ENCODE results near the gene MSI1. TPM values are rescaled to one million over a fixed set of nuclear protein-coding genes. Genes with fewer than 3 reads are reported as not detected.

MSI1 gene
- total RNA-seq, 2 donors from 2014 or later = 0.93 to 2.9 TPM

- H3K9me3 ChIP-seq = no peaks in the 10 kb centered on the region
- no peak for TF ChIP-seq CTCF (IDR thresholded peaks at IDR 0.05)
- no peak overlapping the region for H3K4me3 ChIP-seq
- H3K4me1 ChIP-seq = peaks cover 0 to 22% of the 10 kb centered on the region in 2 donors
- no peaks in the 10 kb centered on the region for H3K27me3 ChIP-seq
- H3K27ac ChIP-seq = no peak overlapping the region
- no peak for DNase-seq (ENCODE audit: low spot score)
- no peaks in the 10 kb centered on the region for H3K36me3 ChIP-seq
These were observed 5.6 kb downstream of the MSI1 start for GRCh38 chr12:120363274-120363855.

GRCh38 chr12:120362516-120363273 lies 6.3 kb downstream of the MSI1 start:
- no peak for TF ChIP-seq CTCF (IDR thresholded peaks at IDR 0.05)
- H3K4me3 ChIP-seq = no peak overlapping the region
- no peaks in the 10 kb centered on the region for H3K36me3 ChIP-seq
- DNase-seq (ENCODE audit: low spot score) = no peak
- peaks cover 0 to 16% of the 10 kb centered on the region in 2 donors for H3K4me1 ChIP-seq
- H3K27me3 ChIP-seq = no peaks in the 10 kb centered on the region
- no peaks in the 10 kb centered on the region for H3K9me3 ChIP-seq
- no peak overlapping the region for H3K27ac ChIP-seq

GRCh38 chr12:120361506-120362208 lies 7.3 kb downstream of the MSI1 start:
- no peaks in the 10 kb centered on the region for H3K36me3 ChIP-seq
- peak; percentile 59 for DNase-seq (ENCODE audit: low spot score)
- H3K27ac ChIP-seq = peak overlapping the region; percentile 19 to 48
- H3K4me1 ChIP-seq = peaks cover 0 to 14% of the 10 kb centered on the region in 2 donors
- H3K9me3 ChIP-seq = no peaks in the 10 kb centered on the region
- TF ChIP-seq CTCF (IDR thresholded peaks at IDR 0.05) = no peak
- peak overlapping the region; percentile 6 to 54 for H3K4me3 ChIP-seq
- no peaks in the 10 kb centered on the region for H3K27me3 ChIP-seq

GRCh38 chr12:120359128-120359527 lies 9.8 kb downstream of the MSI1 start:
- Histone ChIP-seq H3K36me3 (no peaks in the 10 kb centered on the region), H3K4me3 (no peak overlapping the region), H3K9me3 (no peaks in the 10 kb centered on the region), H3K27ac (no peak overlapping the region), H3K27me3 (no peaks in the 10 kb centered on the region), H3K4me1 (peaks cover 0 to 14% of the 10 kb centered on the region in 2 donors)
- TF ChIP-seq CTCF (IDR thresholded peaks at IDR 0.05) = no peak
- no peak for DNase-seq (ENCODE audit: low spot score)

- DNase-seq (ENCODE audit: low spot score) = no peak
- Histone ChIP-seq H3K4me3 (no peak overlapping the region), H3K4me1 (peaks cover 0 to 14% of the 10 kb centered on the region in 2 donors), H3K27me3 (no peaks in the 10 kb centered on the region), H3K36me3 (no peaks in the 10 kb centered on the region), H3K27ac (no peak overlapping the region), H3K9me3 (no peaks in the 10 kb centered on the region)
- no peak for TF ChIP-seq CTCF (IDR thresholded peaks at IDR 0.05)
These were observed 10.4 kb downstream of the MSI1 start for GRCh38 chr12:120358412-120359100.

All from right atrium auricular region (tissue), 2 donors.